H9 (cell line): ENCODE measurements around the gene PAX9. TPM values are rescaled to one million over a fixed set of nuclear protein-coding genes. Genes with fewer than 3 reads are reported as not detected.

Source experiments
- DNase-seq: peaks from one replicate; pipeline ENCODE4 v3.0.0-alpha.2; 2017
- H2AFZ ChIP-seq: one replicate; pipeline ENCODE4 v1.6.1; 2013; ENCODE audit warnings: mild to moderate bottlenecking, low read length, control low read depth, moderate library complexity
- H2AK5ac ChIP-seq: 2 replicates; pipeline ENCODE4 v1.6.1; 2013; ENCODE audit warnings: low read length, control low read depth, mixed read lengths; ENCODE audit not compliant: insufficient read length
- H2BK120ac ChIP-seq: one replicate; pipeline ENCODE4 v1.6.1; 2013; ENCODE audit warnings: low read depth, mild to moderate bottlenecking, low read length, control low read depth, inconsistent platforms; ENCODE audit not compliant: poor library complexity, severe bottlenecking
- H2BK12ac ChIP-seq: 2 replicates; pipeline ENCODE4 v1.6.1; 2013; ENCODE audit warnings: low read length, control low read depth, mixed read lengths, low read depth; ENCODE audit not compliant: insufficient read length
- H2BK15ac ChIP-seq: 2 replicates; pipeline ENCODE4 v1.6.1; 2013; ENCODE audit warnings: low read depth, low read length, control low read depth
- H2BK20ac ChIP-seq: one replicate; pipeline ENCODE4 v1.6.1; 2013; ENCODE audit warnings: low read depth, mild to moderate bottlenecking, low read length, control low read depth, inconsistent platforms; ENCODE audit not compliant: poor library complexity, severe bottlenecking
- H2BK5ac ChIP-seq: 2 replicates; pipeline ENCODE4 v1.6.1; 2013; ENCODE audit warnings: low read length, control low read depth, mixed read lengths; ENCODE audit not compliant: insufficient read length
- H3K14ac ChIP-seq: 2 replicates; pipeline ENCODE4 v1.6.1; 2013; ENCODE audit warnings: low read length, control low read depth; ENCODE audit not compliant: insufficient read depth
- H3K18ac ChIP-seq: 2 replicates; pipeline ENCODE4 v1.6.1; 2013; ENCODE audit warnings: low read depth, mild to moderate bottlenecking, mixed read lengths, low read length, control low read depth; ENCODE audit not compliant: insufficient read length
- H3K23ac ChIP-seq: 2 replicates; pipeline ENCODE4 v1.6.1; 2013; ENCODE audit warnings: low read length, control low read depth, mixed read lengths, low read depth; ENCODE audit not compliant: insufficient read length
- H3K23me2 ChIP-seq: 2 replicates; pipeline ENCODE4 v1.6.1; 2013; ENCODE audit warnings: low read depth, mild to moderate bottlenecking, mixed read lengths, low read length, control low read depth; ENCODE audit not compliant: insufficient read length, poor library complexity, severe bottlenecking
- H3K27ac ChIP-seq: 2 replicates; pipeline ENCODE4 v1.5.1; 2013; ENCODE audit warnings: low read length, control low read depth, mixed read lengths, low read depth; ENCODE audit not compliant: insufficient read length
- H3K27me3 ChIP-seq: 2 replicates; pipeline ENCODE4 v1.6.1; 2013; ENCODE audit warnings: low read length, control low read depth, inconsistent platforms; ENCODE audit not compliant: insufficient read depth
- H3K4ac ChIP-seq: 2 replicates; pipeline ENCODE4 v1.6.1; 2013; ENCODE audit warnings: low read depth, mild to moderate bottlenecking, control low read depth, inconsistent platforms, low read length, moderate library complexity
- H3K4me1 ChIP-seq: 2 replicates; pipeline ENCODE4 v1.6.1; 2013; ENCODE audit warnings: low read length, control low read depth, inconsistent platforms; ENCODE audit not compliant: insufficient read depth
- H3K4me2 ChIP-seq: 2 replicates; pipeline ENCODE4 v1.6.1; 2013; ENCODE audit warnings: low read length, control low read depth, mixed read lengths; ENCODE audit not compliant: insufficient read length, insufficient read depth
- H3K56ac ChIP-seq: 2 replicates; pipeline ENCODE4 v1.6.1; 2013; ENCODE audit warnings: low read depth, mild to moderate bottlenecking, mixed read lengths, low read length, control low read depth; ENCODE audit not compliant: insufficient read length
- H3K79me1 ChIP-seq: 2 replicates; pipeline ENCODE4 v1.6.1; 2013; ENCODE audit warnings: low read depth, mild to moderate bottlenecking, moderate library complexity, low read length, control low read depth, inconsistent platforms; ENCODE audit not compliant: insufficient read depth, poor library complexity, severe bottlenecking
- H3K79me2 ChIP-seq: 2 replicates; pipeline ENCODE4 v1.6.1; 2013; ENCODE audit warnings: low read length, control low read depth, inconsistent platforms; ENCODE audit not compliant: insufficient read depth
- H3K9ac ChIP-seq: 2 replicates; pipeline ENCODE4 v1.6.1; 2013; ENCODE audit warnings: low read length, control low read depth, mixed read lengths; ENCODE audit not compliant: insufficient read length; ENCODE audit errors: extremely low read depth
- H3K9me3 ChIP-seq: one replicate; pipeline ENCODE4 v1.6.1; 2013; ENCODE audit warnings: low read depth, low read length, inconsistent platforms; ENCODE audit not compliant: control insufficient read depth
- H3T11ph ChIP-seq: one replicate; pipeline ENCODE4 v1.6.1; 2013; ENCODE audit warnings: mild to moderate bottlenecking, low read length, control low read depth, inconsistent platforms
- H4K20me1 ChIP-seq: one replicate; pipeline ENCODE4 v1.6.1; 2013; ENCODE audit not compliant: control insufficient read depth, insufficient read length, insufficient read depth
- H4K5ac ChIP-seq: 2 replicates; pipeline ENCODE4 v1.6.1; 2013; ENCODE audit warnings: low read depth, mild to moderate bottlenecking, mixed read lengths, low read length, control low read depth; ENCODE audit not compliant: insufficient read length
- H4K8ac ChIP-seq: replicated peaks from 2 replicates; pipeline ENCODE4 v1.6.1; 2013; ENCODE audit warnings: low read length, control low read depth, mixed read lengths, low read depth; ENCODE audit not compliant: insufficient read length
- H4K91ac ChIP-seq: 2 replicates; pipeline ENCODE4 v1.6.1; 2013; ENCODE audit warnings: low read depth, mild to moderate bottlenecking, moderate library complexity, mixed read lengths, low read length, control low read depth; ENCODE audit not compliant: insufficient read length
- H3K27ac Mint-ChIP-seq, 3 experiments: 2 replicates in 2 of 3; 3 replicates in 1 of 3; pipeline ENCODE4 v1.8.0; 2020 to 2021; ENCODE audit warnings: mixed read lengths in 3 of 3, mild to moderate bottlenecking in 1 of 3, moderate library complexity in 1 of 3
- H3K27me3 Mint-ChIP-seq: 2 replicates; pipeline ENCODE4 v1.8.0; 2021; ENCODE audit warnings: low read depth, mild to moderate bottlenecking, moderate library complexity, mixed read lengths
- H3K36me3 Mint-ChIP-seq, 3 experiments: 2 replicates in 2 of 3; 3 replicates in 1 of 3; pipeline ENCODE4 v1.8.0; 2020 to 2021; ENCODE audit warnings: low read depth in 3 of 3, mixed read lengths in 3 of 3; ENCODE audit not compliant: insufficient read depth in 1 of 3
- H3K4me1 Mint-ChIP-seq, 2 experiments: 2 replicates each; pipeline ENCODE4 v1.8.0; 2020; ENCODE audit warnings: mixed read lengths in 2 of 2
- H3K4me3 Mint-ChIP-seq, 2 experiments: 2 replicates in 1 of 2; 3 replicates in 1 of 2; pipeline ENCODE4 v1.8.0; 2020 to 2021; ENCODE audit warnings: mild to moderate bottlenecking in 2 of 2, mixed read lengths in 2 of 2, moderate library complexity in 1 of 2
- H3K9me3 Mint-ChIP-seq, 2 experiments: 2 replicates in 1 of 2; 3 replicates in 1 of 2; pipeline ENCODE4 v1.8.0; 2020; ENCODE audit warnings: mild to moderate bottlenecking in 2 of 2, mixed read lengths in 2 of 2, moderate library complexity in 1 of 2
- WGBS: extraction: QIAGEN DNeasy Blood & Tissue Kit; methylation state at CpG from one replicate; pipeline ENCODE4 v1.1.7; 2013; ENCODE audit warnings: missing lambda C conversion rate, low lambda C conversion rate, mixed read lengths; ENCODE audit not compliant: insufficient read length; ENCODE audit errors: extremely low coverage; 5-methylcytosine and 5-hydroxymethylcytosine counted together
- total RNA-seq: library from RNA; stranded (reverse); gene quantifications from 2 replicates; pipeline ENCODE4 v1.2.1, GENCODE V29; 2021
- TF ChIP-seq, protein P1 (sequence below): fragments of 200-600 bp; sonication (generic); conservative IDR thresholded peaks from 3 replicates; pipeline ENCODE4 v1.8.0; 2021; ENCODE audit warnings: antibody characterized with exemption, mild to moderate bottlenecking

PAX9 gene
- total RNA-seq, 1 experiment from 2014 or later = not detected

DNA sequence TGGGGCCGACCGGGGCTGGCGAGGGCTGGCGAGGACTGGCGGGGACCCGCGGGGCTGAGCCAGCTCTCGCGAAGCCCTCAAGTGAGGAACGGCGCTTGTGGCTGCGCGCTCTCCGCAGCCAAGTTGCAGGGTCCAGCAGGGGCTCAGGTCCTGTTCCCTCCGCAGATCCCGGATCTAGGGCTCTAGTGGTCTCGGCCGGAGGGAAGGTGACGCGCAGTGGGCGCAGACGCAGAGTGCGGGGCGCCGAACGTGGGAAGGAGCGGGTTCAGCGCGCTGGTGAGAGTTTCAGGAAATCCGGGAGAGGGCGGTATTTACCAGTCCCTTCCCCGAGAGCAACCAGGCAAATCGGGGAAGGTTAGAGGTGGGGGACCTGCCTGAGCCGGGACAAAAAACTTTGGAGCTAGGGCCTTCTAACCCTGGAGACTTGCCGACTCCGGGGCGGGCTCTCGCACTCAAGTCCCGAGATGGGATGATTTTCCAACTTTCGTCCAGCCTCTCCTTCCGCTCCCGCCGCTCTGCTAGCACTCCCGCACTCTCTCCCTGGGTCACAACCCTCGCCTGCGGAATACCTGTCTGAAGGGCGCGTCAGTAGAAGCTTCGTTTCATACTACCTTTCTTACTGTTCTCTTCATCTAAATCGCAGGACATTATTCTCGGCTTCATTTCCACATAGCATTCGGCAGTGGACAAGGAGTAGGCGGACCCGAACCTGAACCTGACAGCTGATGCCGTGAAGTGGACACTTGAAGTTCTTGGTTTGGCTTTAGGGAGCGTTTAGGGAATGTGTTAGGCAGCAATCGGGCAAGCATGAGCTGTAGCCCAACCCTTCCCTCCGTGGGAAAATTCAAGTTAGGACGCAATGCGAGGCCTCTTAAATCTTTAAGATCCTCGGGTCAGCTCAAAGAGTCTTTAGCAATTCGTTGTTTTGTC is 13.6 kb upstream of the PAX9 start:
- H3K36me3 Mint-ChIP-seq = no peaks in the 10 kb centered on the region; a peak in 1 of 7 replicates
- Histone ChIP-seq H3K18ac (no peak overlapping the region), H2BK12ac (no peak overlapping the region), H3T11ph (no peak overlapping the region), H2BK120ac (no peak overlapping the region), H3K79me2 (no peaks in the 10 kb centered on the region), H2AK5ac (no peak overlapping the region), H3K4ac (no peak overlapping the region), H2BK15ac (no peak overlapping the region), H3K27ac (no peak overlapping the region), H3K4me2 (peak overlapping the region; percentile 85), H3K56ac (no peak overlapping the region), H3K9ac (no peak overlapping the region), H4K5ac (no peak overlapping the region), H3K27me3 (peaks cover 80% of the 10 kb centered on the region), H2BK5ac (no peak overlapping the region), H4K8ac (no peak overlapping the region), H3K23ac (no peak overlapping the region), H3K23me2 (peaks cover 14% of the 10 kb centered on the region), H3K4me1 (no peaks in the 10 kb centered on the region), H4K20me1 (no peaks in the 10 kb centered on the region), H2BK20ac (no peak overlapping the region), H3K9me3 (no peaks in the 10 kb centered on the region), H3K14ac (no peak overlapping the region), H2AFZ (no peak overlapping the region), H3K79me1 (no peaks in the 10 kb centered on the region), H4K91ac (no peak overlapping the region)
- H3K4me1 Mint-ChIP-seq = peaks cover 9 to 11% of the 10 kb centered on the region in 2 experiments
- no CpG with 5 or more reads among the region's 62 CpGs for WGBS
- H3K27ac Mint-ChIP-seq = no peak overlapping the region
- H3K27me3 Mint-ChIP-seq = peaks cover 98% of the 10 kb centered on the region
- H3K9me3 Mint-ChIP-seq = peaks cover 0 to under 1% of the 10 kb centered on the region in 2 experiments; a peak in 1 of 5 replicates
- DNase-seq = peak; percentile 83
- peak overlapping the region; percentile 64 to 85 for H3K4me3 Mint-ChIP-seq
- TF ChIP-seq, protein P1, sequence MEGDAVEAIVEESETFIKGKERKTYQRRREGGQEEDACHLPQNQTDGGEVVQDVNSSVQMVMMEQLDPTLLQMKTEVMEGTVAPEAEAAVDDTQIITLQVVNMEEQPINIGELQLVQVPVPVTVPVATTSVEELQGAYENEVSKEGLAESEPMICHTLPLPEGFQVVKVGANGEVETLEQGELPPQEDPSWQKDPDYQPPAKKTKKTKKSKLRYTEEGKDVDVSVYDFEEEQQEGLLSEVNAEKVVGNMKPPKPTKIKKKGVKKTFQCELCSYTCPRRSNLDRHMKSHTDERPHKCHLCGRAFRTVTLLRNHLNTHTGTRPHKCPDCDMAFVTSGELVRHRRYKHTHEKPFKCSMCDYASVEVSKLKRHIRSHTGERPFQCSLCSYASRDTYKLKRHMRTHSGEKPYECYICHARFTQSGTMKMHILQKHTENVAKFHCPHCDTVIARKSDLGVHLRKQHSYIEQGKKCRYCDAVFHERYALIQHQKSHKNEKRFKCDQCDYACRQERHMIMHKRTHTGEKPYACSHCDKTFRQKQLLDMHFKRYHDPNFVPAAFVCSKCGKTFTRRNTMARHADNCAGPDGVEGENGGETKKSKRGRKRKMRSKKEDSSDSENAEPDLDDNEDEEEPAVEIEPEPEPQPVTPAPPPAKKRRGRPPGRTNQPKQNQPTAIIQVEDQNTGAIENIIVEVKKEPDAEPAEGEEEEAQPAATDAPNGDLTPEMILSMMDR = peak; percentile 81
